OCI-LY7 (cell line): ENCODE data around the gene KDM4B. TPM values are rescaled to one million over a fixed set of nuclear protein-coding genes. Genes with fewer than 3 reads are reported as not detected.

ENCODE experiments used
- BruUV-seq: library from RNA; stranded (reverse); fragments of 400-500 nt; replicated peaks from 2 replicates; lab custom pipeline; 2021; lab: Mats Ljungman, UMichigan
- CTCF ChIA-PET: fragments of 300-600 bp; sonication (Branson Sonifier 250); formaldehyde crosslinking; loops from one replicate; lab custom pipeline; 2022; ENCODE audit warnings: antibody characterized with exemption; ENCODE audit not compliant: unreplicated experiment; lab: Charles Lee
- POLR2A ChIA-PET: fragments of 300-600 bp; sonication (Branson Sonifier 250); formaldehyde crosslinking; loops from one replicate; lab custom pipeline; 2022; ENCODE audit warnings: antibody characterized with exemption; lab: Charles Lee
- DNase-seq: peaks from one replicate; pipeline ENCODE4 v3.0.0-alpha.2; 2015; ENCODE audit warnings: low spot score
- H2AFZ ChIP-seq: fragments of 200-600 bp; sonication (generic), shearing (Covaris generic); 2 replicates; pipeline ENCODE4 v1.6.1; 2014; ENCODE audit warnings: mild to moderate bottlenecking, antibody characterized with exemption, low read length, moderate library complexity
- H3K27ac ChIP-seq: fragments of 200-600 bp; sonication (generic); 2 replicates; pipeline ENCODE4 v1.5.1; 2014; ENCODE audit warnings: mixed run types, low read depth, mild to moderate bottlenecking, moderate library complexity, low read length, inconsistent platforms; ENCODE audit not compliant: poor library complexity, severe bottlenecking
- H3K36me3 ChIP-seq: fragments of 200-600 bp; sonication (generic); 2 replicates; pipeline ENCODE4 v1.6.1; 2014; ENCODE audit warnings: mild to moderate bottlenecking, antibody characterized with exemption, low read length, moderate library complexity, mixed read lengths; ENCODE audit not compliant: insufficient read depth
- H3K4me1 ChIP-seq: fragments of 200-600 bp; sonication (generic); 2 replicates; pipeline ENCODE4 v1.5.1; 2014; ENCODE audit warnings: mild to moderate bottlenecking, low read length; ENCODE audit not compliant: insufficient read depth, poor library complexity, severe bottlenecking
- H3K4me2 ChIP-seq: fragments of 200-600 bp; sonication (generic); 2 replicates; pipeline ENCODE4 v1.6.1; 2014; ENCODE audit warnings: mild to moderate bottlenecking, low read length
- H3K4me3 ChIP-seq: fragments of 200-600 bp; sonication (generic); 2 replicates; pipeline ENCODE4 v1.5.1; 2014; ENCODE audit warnings: mild to moderate bottlenecking, low read depth, low read length; ENCODE audit not compliant: poor library complexity, severe bottlenecking
- H3K79me2 ChIP-seq: fragments of 200-600 bp; sonication (generic); 2 replicates; pipeline ENCODE4 v1.6.1; 2016; ENCODE audit warnings: low read depth, mild to moderate bottlenecking, low read length, moderate library complexity, mixed read lengths; ENCODE audit not compliant: insufficient read depth
- H3K9me2 ChIP-seq: fragments of 200-600 bp; sonication (generic); 2 replicates; pipeline ENCODE4 v1.6.1; 2016; ENCODE audit warnings: mild to moderate bottlenecking, low read length, mixed read lengths; ENCODE audit not compliant: insufficient read depth
- H3K9me3 ChIP-seq: fragments of 200-600 bp; sonication (generic); 2 replicates; pipeline ENCODE4 v1.6.1; 2014; ENCODE audit warnings: mild to moderate bottlenecking, mixed run types, low read length, mixed read lengths
- H4K20me1 ChIP-seq: fragments of 200-600 bp; sonication (generic); 2 replicates; pipeline ENCODE4 v1.6.1; 2014; ENCODE audit warnings: mild to moderate bottlenecking, antibody characterized with exemption, low read length, moderate library complexity, mixed read lengths; ENCODE audit not compliant: insufficient read depth
- EZH2phosphoT487 ChIP-seq: fragments of 200-600 bp; sonication (generic); IDR thresholded peaks from 2 replicates; pipeline ENCODE4 v1.6.1; 2018; ENCODE audit warnings: low read depth, borderline replicate concordance, mild to moderate bottlenecking, mixed run types, antibody characterized with exemption, low read length, moderate library complexity, mixed read lengths
- intact Hi-C: fragments of 100-400 bp; cut with micrococcal nuclease; formaldehyde crosslinking; loops from one replicate; pipeline ENCODE4 v1.10.0; 2022; ENCODE audit not compliant: unreplicated experiment
- total RNA-seq, 2 experiments: library from RNA; depleted of rRNA in 1 of 2; stranded (reverse); fragments of >200 nt in 1 of 2; shearing (Covaris generic) in 1 of 2; gene quantifications; 2 replicates each; pipeline ENCODE4 v1.2.3, GENCODE V29; 2014 to 2022
- TF ChIP-seq, protein P1 (sequence below): fragments of 200-600 bp; sonication (generic); conservative IDR thresholded peaks from 2 replicates; pipeline ENCODE4 v1.5.1; 2014; ENCODE audit warnings: mild to moderate bottlenecking, antibody characterized with exemption, low read length, moderate library complexity, mixed read lengths

Gene KDM4B
- total RNA-seq, 2 experiments from 2014 or later, result 24.3 to 44.2 TPM

DNA sequence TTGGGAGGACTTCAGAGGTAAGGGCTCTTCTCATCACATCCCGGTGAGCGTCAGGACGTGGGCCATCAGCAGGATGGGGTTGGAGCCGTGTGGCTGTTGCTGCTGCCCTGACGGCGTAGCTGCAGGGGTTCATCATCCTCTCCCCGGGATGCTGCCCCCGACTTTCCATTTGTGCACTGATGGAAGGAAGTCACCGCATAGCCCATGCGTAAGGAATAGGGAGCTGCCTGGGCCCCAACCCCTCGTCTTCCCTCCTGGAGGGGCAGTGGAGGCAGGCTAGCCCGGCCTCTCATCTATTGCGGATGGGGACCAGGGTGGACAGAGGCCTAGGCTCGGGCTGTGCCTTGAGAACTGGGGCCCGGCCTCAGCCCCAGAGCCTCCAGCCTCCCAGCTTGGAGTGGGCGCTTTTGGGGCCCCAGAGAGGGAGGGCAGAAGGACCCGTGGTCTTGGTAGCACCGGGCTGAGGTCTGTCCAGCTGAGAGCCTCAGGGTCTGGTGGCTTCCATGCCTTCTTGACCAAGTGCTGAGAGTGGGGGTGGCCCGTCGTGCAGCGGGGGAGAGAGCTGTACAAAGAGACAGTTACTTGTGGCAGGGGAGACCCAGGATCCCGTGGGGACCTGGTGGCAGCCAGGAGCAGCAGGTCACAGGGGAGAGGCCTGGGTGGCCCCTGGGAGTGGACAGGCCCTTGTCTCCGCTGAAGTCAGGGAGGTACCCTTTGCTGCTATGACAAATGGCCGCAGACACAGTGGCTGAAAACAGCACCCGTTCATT is 44.0 kb downstream of the KDM4B start:
- Histone ChIP-seq H3K27ac (no peak overlapping the region), H2AFZ (no peak overlapping the region), H3K4me1 (no peaks in the 10 kb centered on the region), H3K9me2 (no peaks in the 10 kb centered on the region), H4K20me1 (no peaks in the 10 kb centered on the region), H3K9me3 (no peaks in the 10 kb centered on the region), H3K4me2 (no peak overlapping the region), H3K36me3 (peaks cover 5% of the 10 kb centered on the region; the same call in 1 of the 2 replicates), H3K4me3 (no peak overlapping the region), H3K79me2 (no peaks in the 10 kb centered on the region)
- POLR2A ChIA-PET, result no interaction called here
- TF ChIP-seq, protein P1, sequence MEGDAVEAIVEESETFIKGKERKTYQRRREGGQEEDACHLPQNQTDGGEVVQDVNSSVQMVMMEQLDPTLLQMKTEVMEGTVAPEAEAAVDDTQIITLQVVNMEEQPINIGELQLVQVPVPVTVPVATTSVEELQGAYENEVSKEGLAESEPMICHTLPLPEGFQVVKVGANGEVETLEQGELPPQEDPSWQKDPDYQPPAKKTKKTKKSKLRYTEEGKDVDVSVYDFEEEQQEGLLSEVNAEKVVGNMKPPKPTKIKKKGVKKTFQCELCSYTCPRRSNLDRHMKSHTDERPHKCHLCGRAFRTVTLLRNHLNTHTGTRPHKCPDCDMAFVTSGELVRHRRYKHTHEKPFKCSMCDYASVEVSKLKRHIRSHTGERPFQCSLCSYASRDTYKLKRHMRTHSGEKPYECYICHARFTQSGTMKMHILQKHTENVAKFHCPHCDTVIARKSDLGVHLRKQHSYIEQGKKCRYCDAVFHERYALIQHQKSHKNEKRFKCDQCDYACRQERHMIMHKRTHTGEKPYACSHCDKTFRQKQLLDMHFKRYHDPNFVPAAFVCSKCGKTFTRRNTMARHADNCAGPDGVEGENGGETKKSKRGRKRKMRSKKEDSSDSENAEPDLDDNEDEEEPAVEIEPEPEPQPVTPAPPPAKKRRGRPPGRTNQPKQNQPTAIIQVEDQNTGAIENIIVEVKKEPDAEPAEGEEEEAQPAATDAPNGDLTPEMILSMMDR, result no peak
- no peak for TF ChIP-seq EZH2phosphoT487
- intact Hi-C loops, result no loop called here
- DNase-seq, result no peak
- no TSS peak for BruUV-seq
- CTCF ChIA-PET, result no interaction called here

DNA sequence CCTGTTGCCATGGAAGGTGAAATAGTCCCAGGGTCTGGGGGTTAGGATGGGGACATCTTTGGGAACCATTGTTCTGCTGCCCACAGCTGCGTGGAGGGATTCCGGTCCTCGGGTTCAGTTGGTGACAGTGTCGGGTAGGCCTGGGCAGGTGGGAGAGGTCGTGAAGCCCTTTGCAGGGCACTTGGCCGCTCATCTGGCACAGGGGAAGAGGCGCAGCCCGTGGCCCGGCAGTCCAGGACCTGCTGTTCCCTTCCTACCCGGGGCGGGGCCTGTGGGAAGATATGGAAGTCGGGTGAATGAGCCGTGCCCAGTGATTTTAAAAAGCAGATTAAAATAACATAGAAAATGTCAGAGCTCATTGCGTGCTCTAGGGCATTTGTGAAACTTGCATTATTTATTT is 44.8 kb downstream of the KDM4B start:
- no peak for DNase-seq
- no peak overlapping the region for H3K4me3 ChIP-seq
- TF ChIP-seq EZH2phosphoT487, result no peak
- TF ChIP-seq, protein P1, result no peak
- no peaks in the 10 kb centered on the region for H3K9me2 ChIP-seq
- peaks cover 13% of the 10 kb centered on the region for H3K36me3 ChIP-seq
- intact Hi-C loops, result no loop called here
- no TSS peak for BruUV-seq
- ChIA-PET CTCF (no interaction called here), POLR2A (interaction anchor here (0.6 kb wide), 1 partner anchor 86 kb away, joined by 3 read pairs; no protein-coding TSS in a partner anchor)
- H3K27ac ChIP-seq, result no peak overlapping the region
- H4K20me1 ChIP-seq, result no peaks in the 10 kb centered on the region
- no peaks in the 10 kb centered on the region for H3K4me1 ChIP-seq
- no peak overlapping the region for H3K4me2 ChIP-seq
- H3K9me3 ChIP-seq, result no peaks in the 10 kb centered on the region
- no peaks in the 10 kb centered on the region for H3K79me2 ChIP-seq
- H2AFZ ChIP-seq, result no peak overlapping the region

DNA sequence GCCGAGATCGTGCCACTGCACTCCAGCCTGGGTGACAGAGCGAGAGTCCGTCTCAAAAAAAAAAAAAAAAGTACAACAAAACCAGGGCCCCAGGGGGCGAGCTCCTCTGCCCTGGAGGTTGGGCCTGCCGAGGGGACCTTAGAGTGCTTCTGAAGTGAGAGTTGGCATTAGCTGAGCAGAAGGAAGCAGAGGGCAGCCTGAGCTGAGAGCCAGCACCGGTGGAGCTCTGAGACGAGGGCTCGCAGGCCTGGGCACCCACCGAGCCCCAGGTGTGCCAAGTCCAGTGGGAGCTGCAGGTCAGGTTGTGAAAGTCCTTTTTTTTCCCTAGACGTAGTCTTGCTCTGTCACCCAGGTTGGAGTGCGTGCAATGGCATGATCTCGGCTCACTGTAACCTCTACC is 46.0 kb downstream of the KDM4B start:
- H4K20me1 ChIP-seq, result no peaks in the 10 kb centered on the region
- peaks cover 10% of the 10 kb centered on the region; the same call in 1 of the 2 replicates for H3K9me3 ChIP-seq
- H3K9me2 ChIP-seq, result no peaks in the 10 kb centered on the region
- no peak overlapping the region for H3K4me3 ChIP-seq
- H2AFZ ChIP-seq, result no peak overlapping the region
- intact Hi-C loops, result no loop called here
- H3K27ac ChIP-seq, result no peak overlapping the region
- H3K79me2 ChIP-seq, result no peaks in the 10 kb centered on the region
- peaks cover 17% of the 10 kb centered on the region for H3K36me3 ChIP-seq
- TF ChIP-seq EZH2phosphoT487, result no peak
- TF ChIP-seq, protein P1, result no peak
- BruUV-seq, result no TSS peak
- ChIA-PET POLR2A (no interaction called here), CTCF (interaction anchor here (1.3 kb wide), 1 partner anchor 13 kb away, joined by 4 read pairs; no protein-coding TSS in a partner anchor)
- H3K4me2 ChIP-seq, result no peak overlapping the region
- no peak for DNase-seq
- H3K4me1 ChIP-seq, result no peaks in the 10 kb centered on the region
